ENCODE results near the gene GPRIN3. TPM values are rescaled to one million over a fixed set of nuclear protein-coding genes. Genes with fewer than 3 reads are reported as not detected.

The GPRIN3 gene
- total RNA-seq, 2 experiments from 2014 or later = 9.2 to 9.4 TPM

GRCh38 chr4:89303177-89303576, 4.4 kb downstream of the GPRIN3 start:
- no peaks in the 10 kb centered on the region for H3K9me3 Mint-ChIP-seq
- DNase-seq = no peak
- peaks cover 21% of the 10 kb centered on the region for H3K36me3 Mint-ChIP-seq
- H3K4me3 Mint-ChIP-seq = peak overlapping the region; percentile 19
- H3K27ac Mint-ChIP-seq = peak overlapping the region; percentile 75
- H3K27me3 Mint-ChIP-seq = no peaks in the 10 kb centered on the region
- peaks cover 59% of the 10 kb centered on the region for H3K4me1 Mint-ChIP-seq

- peak overlapping the region; percentile 12 for H3K27ac Mint-ChIP-seq
- peaks cover 67% of the 10 kb centered on the region for H3K4me1 Mint-ChIP-seq
- peaks cover 23% of the 10 kb centered on the region for H3K36me3 Mint-ChIP-seq
- H3K4me3 Mint-ChIP-seq = no peak overlapping the region
- no peaks in the 10 kb centered on the region for H3K9me3 Mint-ChIP-seq
- no peak for DNase-seq
- H3K27me3 Mint-ChIP-seq = no peaks in the 10 kb centered on the region
Measured at GRCh38 chr4:89301902-89302301, 5.7 kb downstream of the GPRIN3 start.

DNA sequence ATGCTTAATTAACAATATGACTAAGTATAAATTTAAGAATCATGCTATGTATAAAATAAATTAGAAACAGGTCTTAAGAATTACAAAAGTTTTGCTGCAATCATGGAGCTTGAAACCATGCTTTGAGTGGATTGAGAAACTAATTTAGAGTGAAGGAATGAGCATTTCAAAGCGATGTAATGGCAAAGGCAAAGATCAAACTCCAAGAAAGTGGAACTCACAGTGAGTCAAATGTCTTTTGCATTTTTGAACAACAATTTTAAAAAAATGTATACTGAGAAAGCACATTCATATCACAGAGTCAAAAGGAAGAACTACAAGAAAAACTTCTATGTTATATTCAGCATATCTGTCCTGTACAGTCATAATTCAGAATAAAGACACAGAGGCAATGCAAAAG, 6.6 kb downstream of the GPRIN3 start:
- Mint-ChIP-seq H3K4me1 (peaks cover 67% of the 10 kb centered on the region), H3K27ac (peak overlapping the region; percentile 55), H3K4me3 (peak overlapping the region; percentile 25), H3K36me3 (peaks cover 20% of the 10 kb centered on the region), H3K9me3 (no peaks in the 10 kb centered on the region), H3K27me3 (no peaks in the 10 kb centered on the region)
- no peak for DNase-seq

DNA sequence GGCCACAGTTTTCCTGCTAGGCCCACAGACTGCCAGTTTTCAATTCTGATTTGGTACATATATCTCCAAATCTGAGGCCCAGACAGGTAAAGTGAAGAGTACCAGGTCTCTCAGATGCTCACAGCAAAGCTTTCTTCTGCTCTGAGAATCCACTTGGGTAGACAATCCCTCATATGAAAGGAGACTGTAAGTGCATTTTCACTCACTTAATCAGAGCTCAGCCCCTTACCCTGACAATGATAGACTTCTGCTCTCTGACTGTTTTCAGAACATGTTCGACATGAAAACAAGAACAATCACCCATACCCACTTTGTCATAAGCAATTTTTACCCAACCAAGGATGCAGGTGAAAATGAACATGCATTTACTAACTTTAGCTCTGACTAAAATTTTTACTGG, 7.1 kb downstream of the GPRIN3 start:
- DNase-seq = no peak
- Mint-ChIP-seq H3K9me3 (no peaks in the 10 kb centered on the region), H3K27ac (peak overlapping the region; percentile 71), H3K27me3 (no peaks in the 10 kb centered on the region), H3K4me3 (peak overlapping the region; percentile 35), H3K4me1 (peaks cover 63% of the 10 kb centered on the region), H3K36me3 (peaks cover 15% of the 10 kb centered on the region)

DNA sequence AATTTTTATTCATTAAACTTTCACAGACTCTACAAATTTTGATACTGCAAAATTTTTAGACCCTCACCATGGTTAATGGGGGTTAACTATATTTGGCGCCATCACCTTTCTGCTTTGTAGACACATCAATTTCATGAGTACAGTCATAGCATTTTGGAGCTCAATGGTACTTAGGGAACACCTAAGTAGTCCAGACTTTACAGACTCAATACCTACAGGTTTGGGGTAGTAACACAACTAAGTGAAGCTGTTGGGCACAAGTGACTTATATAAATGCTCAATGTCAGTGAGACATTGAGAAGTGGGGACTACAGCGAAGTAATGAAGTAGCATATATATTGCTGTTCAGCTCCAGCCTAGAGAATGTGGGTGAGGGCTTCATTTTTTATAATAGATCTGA, 7.5 kb downstream of the GPRIN3 start:
- H3K27me3 Mint-ChIP-seq = no peaks in the 10 kb centered on the region
- H3K4me3 Mint-ChIP-seq = peak overlapping the region; percentile 35
- peaks cover 63% of the 10 kb centered on the region for H3K4me1 Mint-ChIP-seq
- H3K9me3 Mint-ChIP-seq = no peaks in the 10 kb centered on the region
- H3K27ac Mint-ChIP-seq = peak overlapping the region; percentile 71
- no peak for DNase-seq
- peaks cover 13% of the 10 kb centered on the region for H3K36me3 Mint-ChIP-seq

DNA sequence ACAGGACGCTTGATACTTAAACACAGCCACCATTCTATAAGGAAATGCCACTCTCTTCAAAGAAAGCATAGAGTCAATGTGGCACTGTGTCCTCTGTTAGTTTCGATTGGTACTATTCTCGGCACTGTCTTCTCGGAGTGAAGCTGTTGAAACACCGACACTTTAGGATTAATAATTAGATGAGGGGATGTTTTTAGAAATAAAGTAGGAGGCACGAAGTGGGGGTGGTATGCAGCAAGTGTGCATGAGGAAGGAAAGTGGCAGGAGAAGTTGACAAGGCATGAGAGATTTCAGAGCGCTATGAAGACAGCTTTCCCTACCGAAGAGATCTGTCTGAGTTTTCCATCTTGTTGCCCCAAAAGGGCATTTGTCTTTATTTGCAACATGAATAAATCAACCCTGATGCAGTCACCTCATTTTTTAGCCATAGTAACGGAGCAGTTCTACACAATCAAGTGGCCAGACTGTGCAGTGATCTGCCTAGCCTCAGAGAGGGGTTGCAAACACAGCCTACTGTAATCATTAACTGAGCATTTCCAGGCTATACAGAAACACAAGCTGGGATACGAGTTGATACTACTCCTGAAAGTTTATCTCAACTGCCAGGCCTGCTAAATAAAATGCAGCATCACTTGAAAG, 8.3 kb downstream of the GPRIN3 start:
- Mint-ChIP-seq H3K27me3 (no peaks in the 10 kb centered on the region), H3K27ac (peak overlapping the region; percentile 95), H3K4me1 (peaks cover 65% of the 10 kb centered on the region), H3K4me3 (peak overlapping the region; percentile 79), H3K36me3 (peaks cover 13% of the 10 kb centered on the region), H3K9me3 (no peaks in the 10 kb centered on the region)
- DNase-seq = no peak

DNA sequence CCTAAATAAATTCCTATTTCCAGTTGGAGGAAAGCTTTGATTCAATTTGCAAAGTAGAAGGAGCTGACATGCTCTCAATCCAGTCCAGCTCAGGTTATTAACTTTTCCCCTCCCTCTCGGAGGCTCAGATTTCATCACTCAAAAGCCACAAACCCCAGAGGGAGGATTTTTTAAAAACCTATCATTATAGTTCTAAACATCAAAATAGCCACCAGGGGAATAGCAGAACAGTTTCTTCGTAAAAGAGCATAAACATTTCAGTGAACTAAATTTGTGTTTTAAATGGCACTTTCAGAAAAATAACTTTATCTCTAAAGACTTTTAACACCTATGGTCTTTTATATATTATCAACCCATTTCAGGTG, 8.8 kb downstream of the GPRIN3 start:
- DNase-seq = no peak
- H3K4me3 Mint-ChIP-seq = peak overlapping the region; percentile 79
- H3K36me3 Mint-ChIP-seq = peaks cover 9% of the 10 kb centered on the region
- no peaks in the 10 kb centered on the region for H3K27me3 Mint-ChIP-seq
- peaks cover 65% of the 10 kb centered on the region for H3K4me1 Mint-ChIP-seq
- H3K9me3 Mint-ChIP-seq = no peaks in the 10 kb centered on the region
- peak overlapping the region; percentile 95 for H3K27ac Mint-ChIP-seq

DNA sequence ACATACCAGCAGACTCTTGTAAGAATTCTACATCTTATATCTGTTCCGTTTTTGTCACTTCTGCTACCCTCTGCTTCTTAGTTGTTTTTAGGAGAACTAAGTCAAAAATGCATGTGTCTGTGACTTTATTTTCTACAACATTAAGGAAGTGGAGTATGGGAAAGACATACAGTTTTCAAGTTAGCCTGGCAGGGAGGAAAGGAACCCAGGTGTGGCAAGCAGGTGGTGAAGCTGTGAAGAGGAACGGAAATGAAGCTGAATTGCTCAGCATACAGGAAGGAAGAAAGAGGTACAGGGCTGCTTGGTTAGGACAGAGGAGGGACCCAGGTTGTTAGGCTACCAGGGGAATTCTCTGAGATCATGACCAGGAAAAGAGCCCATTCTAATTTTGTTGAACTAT, 9.4 kb downstream of the GPRIN3 start:
- peaks cover 68% of the 10 kb centered on the region for H3K4me1 Mint-ChIP-seq
- H3K27me3 Mint-ChIP-seq = no peaks in the 10 kb centered on the region
- peaks cover 12% of the 10 kb centered on the region for H3K36me3 Mint-ChIP-seq
- H3K27ac Mint-ChIP-seq = peak overlapping the region; percentile 95
- H3K4me3 Mint-ChIP-seq = peak overlapping the region; percentile 59
- DNase-seq = no peak
- H3K9me3 Mint-ChIP-seq = no peaks in the 10 kb centered on the region

GRCh38 chr4:89296896-89297295, 10.7 kb downstream of the GPRIN3 start:
- Mint-ChIP-seq H3K4me3 (no peak overlapping the region), H3K27me3 (no peaks in the 10 kb centered on the region), H3K36me3 (peaks cover 14% of the 10 kb centered on the region), H3K9me3 (peaks cover under 1% of the 10 kb centered on the region), H3K4me1 (peaks cover 71% of the 10 kb centered on the region), H3K27ac (peak overlapping the region; percentile 79)
- no peak for DNase-seq

DNA sequence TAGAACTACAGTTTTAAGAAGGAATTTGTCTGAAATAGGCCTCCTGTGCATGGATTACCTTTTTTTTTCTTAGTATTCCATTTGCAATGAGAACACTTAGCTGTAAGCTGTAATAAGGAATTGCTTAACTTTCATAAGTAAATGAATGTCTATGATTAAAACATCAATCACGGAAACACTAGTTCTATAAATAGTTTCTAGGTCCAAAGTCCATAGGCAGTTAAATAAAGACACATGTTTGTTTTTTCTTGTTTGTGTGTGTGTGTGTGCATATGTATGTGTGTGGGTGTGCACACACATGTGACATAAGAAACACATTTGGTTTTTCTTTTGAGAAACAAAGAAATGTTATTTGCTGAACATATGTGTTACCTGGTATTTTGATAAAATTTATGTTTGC, 11.2 kb downstream of the GPRIN3 start:
- Mint-ChIP-seq H3K4me1 (peaks cover 72% of the 10 kb centered on the region), H3K27me3 (no peaks in the 10 kb centered on the region), H3K36me3 (peaks cover 18% of the 10 kb centered on the region), H3K9me3 (peaks cover 3% of the 10 kb centered on the region), H3K4me3 (peak overlapping the region; percentile 2), H3K27ac (peak overlapping the region; percentile 79)
- DNase-seq = no peak

DNA sequence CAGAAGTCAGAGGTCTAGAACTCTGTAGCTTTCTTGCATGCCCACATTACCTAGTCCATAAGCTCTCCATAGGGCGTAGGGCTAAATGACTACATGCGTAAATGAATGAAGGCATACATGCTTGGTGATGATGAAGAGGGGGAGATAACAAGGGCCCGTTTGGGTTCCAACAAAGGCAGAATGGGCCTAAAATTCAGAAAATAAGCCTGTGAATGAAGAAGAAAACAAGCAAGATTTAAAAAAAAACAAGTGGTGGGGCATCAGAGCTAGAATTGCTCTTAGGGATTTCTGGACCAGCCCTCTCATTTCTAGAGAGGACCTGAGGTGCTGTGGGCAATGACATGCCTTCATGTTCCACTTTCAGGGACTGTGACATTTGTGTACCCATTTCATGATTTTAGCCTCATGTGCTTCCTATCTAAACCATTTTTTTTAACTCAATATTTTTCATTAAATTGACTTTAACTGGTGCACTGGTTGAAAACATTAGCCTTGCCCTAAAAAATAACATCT, 12.1 kb downstream of the GPRIN3 start:
- Mint-ChIP-seq H3K9me3 (peaks cover 3% of the 10 kb centered on the region), H3K4me3 (peak overlapping the region; percentile 62), H3K4me1 (peaks cover 73% of the 10 kb centered on the region), H3K27ac (peak overlapping the region; percentile 97), H3K36me3 (peaks cover 16% of the 10 kb centered on the region), H3K27me3 (no peaks in the 10 kb centered on the region)
- no peak for DNase-seq

GRCh38 chr4:89294573-89295269, 12.9 kb downstream of the GPRIN3 start:
- no peak for DNase-seq
- H3K27me3 Mint-ChIP-seq = no peaks in the 10 kb centered on the region
- H3K36me3 Mint-ChIP-seq = peaks cover 18% of the 10 kb centered on the region
- peak overlapping the region; percentile 97 for H3K27ac Mint-ChIP-seq
- peaks cover 74% of the 10 kb centered on the region for H3K4me1 Mint-ChIP-seq
- H3K9me3 Mint-ChIP-seq = peaks cover 3% of the 10 kb centered on the region
- peak overlapping the region; percentile 62 for H3K4me3 Mint-ChIP-seq

DNA sequence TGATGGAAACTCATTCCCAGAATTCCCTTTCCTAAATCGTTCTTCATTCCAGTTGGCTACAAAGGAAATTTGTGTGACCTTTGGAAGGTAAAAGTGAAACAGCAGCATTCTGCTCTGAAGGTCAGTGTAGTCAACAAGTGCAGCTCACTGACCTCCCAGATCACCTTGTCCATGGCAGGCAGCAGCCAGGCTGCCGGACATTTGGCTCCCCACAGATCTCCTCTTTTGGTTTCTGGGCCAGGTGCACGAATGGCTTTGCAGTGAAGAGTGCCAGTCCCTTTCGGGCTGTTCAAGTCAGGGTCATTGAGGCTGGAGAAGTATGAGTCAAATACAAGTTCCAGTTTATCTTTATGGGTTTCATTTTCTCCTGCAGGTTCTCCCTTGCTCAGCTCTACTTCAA, 14.3 kb downstream of the GPRIN3 start:
- H3K27ac Mint-ChIP-seq = peak overlapping the region; percentile 97
- H3K4me3 Mint-ChIP-seq = peak overlapping the region; percentile 16
- H3K9me3 Mint-ChIP-seq = peaks cover 3% of the 10 kb centered on the region
- H3K36me3 Mint-ChIP-seq = peaks cover 25% of the 10 kb centered on the region
- H3K27me3 Mint-ChIP-seq = no peaks in the 10 kb centered on the region
- peak; percentile 28 for DNase-seq
- H3K4me1 Mint-ChIP-seq = peaks cover 85% of the 10 kb centered on the region

DNA sequence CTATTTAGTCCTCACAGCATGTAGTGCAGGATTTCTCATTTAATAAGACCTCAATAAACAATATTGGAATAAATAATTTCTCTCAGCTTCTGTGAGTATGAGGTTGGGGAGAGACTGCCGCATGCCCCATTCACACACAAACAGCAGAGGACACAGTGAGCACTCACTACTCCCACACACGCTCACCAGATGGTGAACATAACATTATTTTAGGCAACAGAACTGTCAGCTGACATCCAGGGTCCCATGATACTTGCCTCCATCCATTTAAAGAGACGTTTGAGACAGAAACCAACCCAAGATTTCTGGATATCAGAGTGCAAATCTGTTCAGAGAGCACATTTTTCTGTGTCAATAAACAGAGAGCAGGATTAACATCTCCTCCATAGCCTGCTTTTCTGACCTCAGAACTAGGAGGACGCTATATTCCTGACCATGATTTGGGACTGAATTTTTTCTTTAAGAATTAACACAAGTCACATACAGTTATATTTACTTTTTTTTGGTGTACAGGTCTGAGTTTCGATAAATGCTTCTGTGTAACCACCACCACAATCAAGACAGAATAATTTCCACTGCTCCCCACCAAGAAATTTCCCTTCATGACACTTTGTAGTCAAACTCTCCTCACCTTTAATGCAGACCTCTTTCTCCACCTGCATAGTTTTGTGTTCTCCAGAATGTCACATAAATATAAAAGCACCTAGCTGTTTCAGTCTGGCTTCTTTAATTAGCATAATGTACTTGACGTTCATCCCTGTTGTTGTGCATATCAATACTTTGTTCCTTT, 16.7 kb downstream of the GPRIN3 start:
- peaks cover 3% of the 10 kb centered on the region for H3K9me3 Mint-ChIP-seq
- H3K36me3 Mint-ChIP-seq = peaks cover 27% of the 10 kb centered on the region
- peak overlapping the region; percentile 83 for H3K27ac Mint-ChIP-seq
- peaks cover 86% of the 10 kb centered on the region for H3K4me1 Mint-ChIP-seq
- H3K4me3 Mint-ChIP-seq = peak overlapping the region; percentile 30
- H3K27me3 Mint-ChIP-seq = no peaks in the 10 kb centered on the region
- DNase-seq = peak; percentile 21

GRCh38 chr4:89289312-89289711, 18.3 kb downstream of the GPRIN3 start:
- no peaks in the 10 kb centered on the region for H3K27me3 Mint-ChIP-seq
- H3K4me3 Mint-ChIP-seq = peak overlapping the region; percentile 44
- peaks cover 3% of the 10 kb centered on the region for H3K9me3 Mint-ChIP-seq
- peaks cover 29% of the 10 kb centered on the region for H3K36me3 Mint-ChIP-seq
- peak overlapping the region; percentile 83 for H3K27ac Mint-ChIP-seq
- DNase-seq = no peak
- peaks cover 89% of the 10 kb centered on the region for H3K4me1 Mint-ChIP-seq
